Measurements from ENCODE around the gene TAF9B.
A peak's percentile ranks its signal among the peaks of the same experiment; 100 is the strongest.
"Not testable (repeated sequence)": the region's sequence is repeated elsewhere in the genome, so short reads cannot be mapped to it uniquely, and the experiment has no call there.

The TAF9B gene, protein sequence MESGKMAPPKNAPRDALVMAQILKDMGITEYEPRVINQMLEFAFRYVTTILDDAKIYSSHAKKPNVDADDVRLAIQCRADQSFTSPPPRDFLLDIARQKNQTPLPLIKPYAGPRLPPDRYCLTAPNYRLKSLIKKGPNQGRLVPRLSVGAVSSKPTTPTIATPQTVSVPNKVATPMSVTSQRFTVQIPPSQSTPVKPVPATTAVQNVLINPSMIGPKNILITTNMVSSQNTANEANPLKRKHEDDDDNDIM

DNA sequence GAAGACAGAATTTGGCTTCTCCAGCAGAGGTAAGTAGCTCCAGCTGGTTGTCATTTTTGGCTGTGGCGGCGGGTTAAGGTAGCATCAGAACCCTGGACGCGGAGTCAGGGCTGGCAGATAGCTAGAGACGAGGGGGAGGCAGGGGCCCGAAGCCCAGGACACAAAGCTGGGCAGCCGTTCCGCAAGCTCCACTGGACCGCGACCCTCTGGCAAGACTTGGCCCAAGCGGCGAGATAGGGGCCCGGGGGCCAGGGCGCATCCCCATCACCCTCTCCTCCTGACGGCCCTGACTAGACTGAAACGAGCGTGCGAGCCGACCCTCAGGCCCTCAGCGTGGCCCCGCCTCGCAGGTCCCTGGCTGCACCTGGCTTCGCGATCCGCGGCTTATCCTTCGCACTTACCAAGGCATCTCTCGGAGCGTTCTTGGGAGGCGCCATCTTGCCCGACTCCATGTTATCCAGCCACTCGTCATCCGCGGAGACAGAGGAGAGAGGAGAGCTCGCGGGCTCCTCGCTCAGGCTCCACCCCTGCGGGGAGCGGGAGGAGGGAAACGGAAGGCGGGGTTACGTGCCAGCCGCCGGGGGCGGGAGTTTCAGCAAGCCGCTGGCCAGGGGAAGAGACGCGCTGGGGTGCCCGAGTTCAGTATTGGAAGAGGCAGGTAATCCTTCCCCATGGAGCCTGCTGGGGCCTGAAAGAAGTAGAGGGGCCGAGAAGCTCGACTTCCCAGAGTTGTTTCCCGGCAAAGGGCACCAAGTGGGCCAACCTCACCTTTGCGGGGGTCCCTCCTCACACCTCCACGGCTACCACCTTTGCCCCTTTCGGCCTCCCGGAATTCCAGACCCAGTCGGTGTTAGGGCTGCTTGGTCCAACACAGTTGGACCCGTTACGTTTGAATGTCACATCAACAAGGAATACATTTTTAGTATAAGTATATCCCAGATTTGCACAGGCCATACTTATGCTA is at the start of gene TAF9B:
Gene TAF9B (minus strand): TSS at position 491 of the 964 bp plus-strand sequence. CDS start 39 bp downstream, at position 452.
- TF ChIP-seq, protein P1, sequence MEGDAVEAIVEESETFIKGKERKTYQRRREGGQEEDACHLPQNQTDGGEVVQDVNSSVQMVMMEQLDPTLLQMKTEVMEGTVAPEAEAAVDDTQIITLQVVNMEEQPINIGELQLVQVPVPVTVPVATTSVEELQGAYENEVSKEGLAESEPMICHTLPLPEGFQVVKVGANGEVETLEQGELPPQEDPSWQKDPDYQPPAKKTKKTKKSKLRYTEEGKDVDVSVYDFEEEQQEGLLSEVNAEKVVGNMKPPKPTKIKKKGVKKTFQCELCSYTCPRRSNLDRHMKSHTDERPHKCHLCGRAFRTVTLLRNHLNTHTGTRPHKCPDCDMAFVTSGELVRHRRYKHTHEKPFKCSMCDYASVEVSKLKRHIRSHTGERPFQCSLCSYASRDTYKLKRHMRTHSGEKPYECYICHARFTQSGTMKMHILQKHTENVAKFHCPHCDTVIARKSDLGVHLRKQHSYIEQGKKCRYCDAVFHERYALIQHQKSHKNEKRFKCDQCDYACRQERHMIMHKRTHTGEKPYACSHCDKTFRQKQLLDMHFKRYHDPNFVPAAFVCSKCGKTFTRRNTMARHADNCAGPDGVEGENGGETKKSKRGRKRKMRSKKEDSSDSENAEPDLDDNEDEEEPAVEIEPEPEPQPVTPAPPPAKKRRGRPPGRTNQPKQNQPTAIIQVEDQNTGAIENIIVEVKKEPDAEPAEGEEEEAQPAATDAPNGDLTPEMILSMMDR (conservative IDR thresholded peaks at IDR 0.05; ENCODE audit: low read depth, low read length) = no peak
- peak; percentile 26 for DNase-seq (ENCODE audit: low read depth)
- peak within 1 kb of the TSS; percentile 75 for H3K4me3 ChIP-seq (ENCODE audit: low read length)

DNA sequence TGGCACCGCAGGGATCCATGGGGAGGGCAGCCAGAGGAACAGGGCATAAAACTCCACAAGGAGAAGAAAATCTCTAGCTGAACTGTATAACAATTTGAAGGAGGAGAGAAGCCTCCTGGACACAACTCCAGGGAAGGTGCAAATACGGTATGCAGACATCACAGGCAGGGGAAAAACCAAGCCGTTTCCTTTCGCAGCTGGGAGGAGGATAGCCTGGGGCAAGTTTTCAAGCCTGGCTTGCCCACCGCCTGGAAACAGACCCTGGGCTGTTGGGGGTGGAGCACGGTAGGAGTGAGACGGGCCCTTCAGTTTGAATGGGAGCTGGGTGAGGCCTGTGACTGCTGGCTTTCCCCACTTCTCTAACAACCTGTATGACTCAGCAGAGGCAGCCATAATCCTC is 43.4 kb upstream of the TAF9B start:
- DNase-seq (ENCODE audit: low read depth) = no peak
- no peak overlapping the region for H3K4me3 ChIP-seq (ENCODE audit: low read length)
- TF ChIP-seq, protein P1 (conservative IDR thresholded peaks at IDR 0.05; ENCODE audit: low read depth, low read length) = no peak

DNA sequence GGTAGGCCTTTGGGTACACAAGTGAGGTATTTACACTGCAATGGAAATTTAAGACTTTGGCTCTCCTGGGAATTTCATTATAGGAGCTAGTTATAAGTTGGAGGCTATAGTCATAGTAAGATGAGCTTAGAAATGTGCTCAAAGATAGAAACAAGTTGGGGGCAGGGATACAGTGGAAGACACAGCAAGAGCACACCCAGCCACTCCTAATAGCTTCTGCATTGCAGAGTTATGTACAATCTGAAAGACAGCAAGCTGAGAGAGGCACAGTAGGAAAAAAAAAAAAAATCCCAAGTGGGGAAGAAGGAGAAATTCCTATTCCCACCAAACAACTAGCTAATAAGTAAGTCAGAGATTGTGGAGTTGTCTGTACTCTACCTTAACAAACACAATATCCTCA is 41.9 kb upstream of the TAF9B start:
- no peak overlapping the region for H3K4me3 ChIP-seq (ENCODE audit: low read length)
- TF ChIP-seq, protein P1 (conservative IDR thresholded peaks at IDR 0.05; ENCODE audit: low read depth, low read length) = no peak
- no peak for DNase-seq (ENCODE audit: low read depth)

DNA sequence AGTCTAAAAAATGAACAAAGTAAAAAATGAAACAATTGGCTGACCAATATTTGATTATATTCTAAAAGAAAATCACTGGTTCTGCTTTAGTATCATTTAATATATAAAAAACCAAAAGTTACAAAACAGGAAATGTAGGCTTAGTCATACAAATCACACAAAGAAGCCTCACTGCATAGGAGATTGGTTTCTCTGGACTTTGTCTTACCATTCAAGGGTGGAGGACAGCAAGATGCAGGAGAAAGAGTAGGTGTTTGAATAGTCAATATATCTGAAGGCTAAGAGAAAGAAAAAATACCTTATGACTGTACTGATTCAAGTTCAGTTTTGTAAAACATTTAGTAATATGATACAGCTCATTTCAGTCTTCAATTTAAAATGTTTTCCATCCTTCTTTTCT is 28.6 kb upstream of the TAF9B start:
- TF ChIP-seq, protein P1 (conservative IDR thresholded peaks at IDR 0.05; ENCODE audit: low read depth, low read length) = no peak
- no peak for DNase-seq (ENCODE audit: low read depth)

DNA sequence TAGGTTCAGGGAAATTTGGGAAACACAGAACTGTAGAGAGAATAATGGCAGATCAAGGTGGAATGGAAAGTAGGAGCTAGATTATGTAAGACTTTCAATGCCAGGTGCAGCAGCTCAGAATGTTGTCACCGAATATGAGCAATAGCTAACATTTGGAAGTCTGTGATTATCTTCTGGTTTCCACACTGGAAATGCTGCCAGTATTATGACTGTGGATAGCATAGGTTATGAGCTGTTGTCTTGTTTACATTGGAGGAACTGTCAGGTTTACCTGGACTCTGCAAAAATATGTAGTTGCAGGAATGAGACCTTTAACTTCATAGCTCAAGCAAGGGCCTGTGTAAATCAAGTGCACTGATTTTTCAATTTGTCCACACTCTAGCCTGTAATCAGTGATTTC is 26.0 kb upstream of the TAF9B start:
- no peak for DNase-seq (ENCODE audit: low read depth)
- no peak overlapping the region for H3K4me3 ChIP-seq (ENCODE audit: low read length)
- TF ChIP-seq, protein P1 (conservative IDR thresholded peaks at IDR 0.05; ENCODE audit: low read depth, low read length) = no peak

More for the DNA sequence above, 28.6 kb upstream of the TAF9B start:
- H3K4me3 ChIP-seq (ENCODE audit: low read length) = no peak overlapping the region

DNA sequence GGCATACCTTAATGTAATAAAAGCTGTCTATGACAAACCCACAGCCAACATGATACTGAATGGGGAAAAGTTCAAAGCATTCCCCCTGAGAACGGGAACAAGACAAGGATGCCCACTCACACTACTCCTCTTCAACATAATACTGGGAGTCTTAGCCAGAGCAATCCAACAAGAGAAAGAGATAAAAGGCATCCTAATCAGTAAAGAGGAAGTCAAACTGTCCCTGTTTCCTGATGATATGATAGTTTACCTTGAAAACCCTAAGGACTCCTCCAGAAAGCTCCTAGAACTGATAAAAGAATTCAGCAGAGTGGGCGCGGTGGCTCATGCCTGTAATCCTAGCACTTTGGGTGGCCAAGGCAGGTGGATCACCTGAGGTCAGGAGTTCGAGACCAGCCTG is 23.7 kb upstream of the TAF9B start:
- DNase-seq (ENCODE audit: low read depth); H3K4me3 ChIP-seq (ENCODE audit: low read length): not testable (repeated sequence)

DNA sequence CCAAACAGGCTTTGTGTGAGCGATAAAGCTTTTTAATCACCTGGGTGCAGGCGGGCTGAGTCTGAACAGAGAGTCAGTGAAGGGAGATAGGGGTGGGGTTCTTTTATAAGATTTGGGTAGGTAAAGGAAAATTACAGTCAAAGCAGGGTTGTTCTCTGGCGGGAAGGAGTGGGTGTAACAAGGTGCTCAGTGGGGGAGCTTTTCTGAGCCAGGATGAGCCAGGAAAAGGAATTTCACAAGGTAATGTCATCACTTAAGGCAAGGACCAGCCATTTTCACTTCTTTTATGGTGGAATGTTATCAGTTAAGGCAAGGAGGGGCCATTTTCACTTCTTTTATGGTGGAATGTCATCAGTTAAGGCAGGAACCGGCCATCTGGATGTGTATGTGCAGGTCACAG is 21.3 kb upstream of the TAF9B start:
- not testable (repeated sequence) for DNase-seq (ENCODE audit: low read depth); H3K4me3 ChIP-seq (ENCODE audit: low read length)

DNA sequence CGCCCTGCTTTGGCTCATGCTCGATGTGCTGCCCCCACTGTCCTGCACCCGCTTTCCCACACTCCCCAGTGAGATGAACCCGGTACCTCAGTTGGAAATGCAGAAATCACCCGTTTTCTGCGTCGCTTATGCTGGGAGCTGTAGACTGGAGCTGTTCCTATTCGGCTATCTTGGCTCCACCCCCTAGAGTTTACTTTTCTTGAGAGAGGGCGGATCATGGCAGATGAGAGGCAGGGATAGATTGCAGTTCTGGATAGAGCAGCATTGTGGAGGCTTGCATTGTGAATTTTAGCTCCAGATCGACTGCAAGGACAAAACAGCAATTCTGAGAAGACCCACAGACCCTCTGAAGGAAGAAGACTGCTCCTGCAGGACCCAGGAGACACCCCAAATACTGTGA is 18.4 kb upstream of the TAF9B start:
- not testable (repeated sequence) for DNase-seq (ENCODE audit: low read depth)

DNA sequence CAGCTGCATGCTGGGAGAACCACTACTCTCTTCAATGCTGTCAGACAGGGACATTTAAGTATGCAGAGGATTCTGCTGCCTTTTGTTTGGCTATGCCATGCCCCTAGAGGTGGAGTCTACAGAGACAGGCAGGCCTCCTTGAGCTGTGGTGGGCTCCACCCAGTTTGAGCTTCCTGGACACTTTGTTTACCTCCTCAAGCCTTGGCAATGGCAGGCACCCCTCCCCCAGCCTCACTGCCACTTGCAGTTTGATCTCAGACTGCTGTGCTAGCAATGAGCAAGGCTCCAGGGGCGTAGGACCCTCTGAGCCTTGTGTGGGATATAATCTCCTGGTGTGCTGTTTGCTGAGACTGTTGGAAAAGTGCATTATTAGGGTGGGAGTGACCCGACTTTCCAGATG is 17.9 kb upstream of the TAF9B start:
- not testable (repeated sequence) for DNase-seq (ENCODE audit: low read depth); H3K4me3 ChIP-seq (ENCODE audit: low read length)

More for the DNA sequence above, 18.4 kb upstream of the TAF9B start:
- not testable (repeated sequence) for H3K4me3 ChIP-seq (ENCODE audit: low read length)

DNA sequence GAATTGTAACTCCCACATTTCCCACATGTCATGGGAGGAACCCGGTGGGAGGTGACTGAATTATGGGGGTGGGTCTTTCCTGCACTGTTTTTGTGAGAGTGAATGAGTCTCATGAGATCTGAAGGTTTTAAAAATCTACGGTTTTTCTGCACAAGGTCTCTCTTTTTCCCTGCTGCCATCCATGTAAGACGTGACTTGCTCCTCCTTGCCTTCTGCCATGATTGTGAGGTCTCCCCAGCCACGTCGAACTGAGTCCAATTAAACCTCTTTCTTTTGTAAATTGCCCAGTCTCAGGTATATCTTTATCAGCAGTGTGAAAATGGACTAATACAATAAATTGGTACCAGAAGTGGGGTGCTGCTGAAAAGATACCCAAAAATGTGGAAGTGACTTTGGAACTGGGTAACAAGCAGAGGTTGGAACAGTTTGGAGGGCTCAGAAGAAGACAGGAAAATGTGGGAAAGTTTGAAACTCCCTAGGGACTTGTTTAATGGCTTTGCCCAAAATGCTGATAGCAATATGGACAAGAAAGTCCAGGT is 7.6 kb upstream of the TAF9B start:
- not testable (repeated sequence) for DNase-seq (ENCODE audit: low read depth); H3K4me3 ChIP-seq (ENCODE audit: low read length)

Data from retinal pigment epithelial cell (primary cell).